Left ventricle myocardium inferior (tissue), 1 donor: ENCODE results near the gene TREML1. TPM values are rescaled to one million over a fixed set of nuclear protein-coding genes. Genes with fewer than 3 reads are reported as not detected.
"Not testable (repeated sequence)": the region's sequence is repeated elsewhere in the genome, so short reads cannot be mapped to it uniquely, and the experiment has no call there.

Experiments
- DNase-seq: peaks from one replicate; pipeline ENCODE4 v3.0.0-alpha.2; 2020
- H3K27ac ChIP-seq: fragments of 200-600 bp; replicated peaks from 2 replicates; pipeline ENCODE4 v1.8.0; 2021
- H3K27me3 ChIP-seq: fragments of 200-600 bp; 2 replicates; pipeline ENCODE4 v1.8.0; 2021; ENCODE audit warnings: low read depth
- H3K36me3 ChIP-seq: fragments of 200-600 bp; 2 replicates; pipeline ENCODE4 v1.8.0; 2021
- H3K4me1 ChIP-seq: fragments of 200-600 bp; 2 replicates; pipeline ENCODE4 v1.8.0; 2021
- H3K4me3 ChIP-seq: fragments of 200-600 bp; 2 replicates; pipeline ENCODE4 v1.8.0; 2021; ENCODE audit warnings: mild to moderate bottlenecking, moderate library complexity
- H3K9me3 ChIP-seq: fragments of 200-600 bp; replicated peaks from 2 replicates; pipeline ENCODE4 v1.8.0; 2021
- CTCF ChIP-seq: fragments of 200-600 bp; IDR thresholded peaks from 2 replicates; pipeline ENCODE4 v1.8.0; 2021; ENCODE audit warnings: antibody characterized with exemption, mild to moderate bottlenecking, borderline replicate concordance
- intact Hi-C: fragments of 100-400 bp; cut with micrococcal nuclease; formaldehyde crosslinking; loops from one replicate; pipeline ENCODE4 v1.11.0; 2022
- total RNA-seq: library from RNA; stranded (reverse); fragmentation: NEBNext Ultra II Directional; extraction: Animal tissue kit (Norgen Biotek cat#: 25700); gene quantifications from one replicate; pipeline ENCODE4 v1.2.1, GENCODE V29; 2021
- donor health status: DM: no; HTN: yes; CAD: no; lungs with severe emphysema.

TREML1 gene
- total RNA-seq, 1 donor from 2014 or later: not detected

- H3K4me1 ChIP-seq: no peaks in the 10 kb centered on the region
- peak; percentile 42 for DNase-seq
- intact Hi-C loops: no loop called here
These were observed 37.4 kb upstream of the TREML1 start for GRCh38 chr6:41191569-41191968.

GRCh38 chr6:41190791-41191190, 36.6 kb upstream of the TREML1 start:
- intact Hi-C loops: no loop called here

More at GRCh38 chr6:41191569-41191968, 37.4 kb upstream of the TREML1 start:
- Histone ChIP-seq H3K9me3 (peaks cover 16% of the 10 kb centered on the region), H3K27ac (no peak overlapping the region), H3K4me3 (no peak overlapping the region), H3K36me3 (no peaks in the 10 kb centered on the region), H3K27me3 (peaks cover 55% of the 10 kb centered on the region)
- peak; percentile 52 for TF ChIP-seq CTCF

GRCh38 chr6:41189967-41190366, 35.8 kb upstream of the TREML1 start:
- TF ChIP-seq CTCF: no peak
- Histone ChIP-seq H3K27ac (no peak overlapping the region), H3K36me3 (no peaks in the 10 kb centered on the region), H3K27me3 (peaks cover 39% of the 10 kb centered on the region), H3K9me3 (peaks cover 16% of the 10 kb centered on the region), H3K4me3 (no peak overlapping the region), H3K4me1 (no peaks in the 10 kb centered on the region)
- no peak for DNase-seq
- intact Hi-C loops: no loop called here

More at GRCh38 chr6:41190791-41191190, 36.6 kb upstream of the TREML1 start:
- H3K27me3 ChIP-seq: peaks cover 47% of the 10 kb centered on the region
- H3K27ac ChIP-seq: no peak overlapping the region
- no peak for DNase-seq
- peaks cover 16% of the 10 kb centered on the region for H3K9me3 ChIP-seq
- no peaks in the 10 kb centered on the region for H3K36me3 ChIP-seq
- no peaks in the 10 kb centered on the region for H3K4me1 ChIP-seq
- no peak for TF ChIP-seq CTCF
- H3K4me3 ChIP-seq: no peak overlapping the region

GRCh38 chr6:41189046-41189445, 34.9 kb upstream of the TREML1 start:
- DNase-seq, H3K27ac ChIP-seq, H3K4me1 ChIP-seq, intact Hi-C loops, H3K4me3 ChIP-seq, H3K36me3 ChIP-seq: not testable (repeated sequence)
- H3K9me3 ChIP-seq: peaks cover 16% of the 10 kb centered on the region
- peaks cover 30% of the 10 kb centered on the region for H3K27me3 ChIP-seq

GRCh38 chr6:41187924-41188886, 34.1 kb upstream of the TREML1 start:
- peaks cover 26% of the 10 kb centered on the region for H3K27me3 ChIP-seq
- no peaks in the 10 kb centered on the region for H3K36me3 ChIP-seq
- intact Hi-C loops: no loop called here
- TF ChIP-seq CTCF: no peak
- no peak overlapping the region for H3K27ac ChIP-seq
- no peaks in the 10 kb centered on the region for H3K4me1 ChIP-seq
- DNase-seq: no peak
- peaks cover 16% of the 10 kb centered on the region for H3K9me3 ChIP-seq
- no peak overlapping the region for H3K4me3 ChIP-seq

- Histone ChIP-seq H3K36me3 (no peaks in the 10 kb centered on the region), H3K27ac (no peak overlapping the region), H3K4me3 (no peak overlapping the region), H3K27me3 (peaks cover 14% of the 10 kb centered on the region), H3K9me3 (peaks cover 16% of the 10 kb centered on the region), H3K4me1 (no peaks in the 10 kb centered on the region)
- intact Hi-C loops: no loop called here
- no peak for DNase-seq
- no peak for TF ChIP-seq CTCF
These were observed 31.9 kb upstream of the TREML1 start for GRCh38 chr6:41186031-41186562.
